HFF-Myc (cell line): ENCODE data around the gene IMMP2L.

Source experiments
- DNase-seq: peaks from one replicate; pipeline ENCODE4 v3.0.0-alpha.2; 2011; ENCODE audit warnings: low read depth; ENCODE audit errors: extremely low read depth
- H3K4me3 ChIP-seq: replicated peaks from 2 replicates; pipeline ENCODE4 v1.5.1; 2011; ENCODE audit warnings: low read depth, mild to moderate bottlenecking, control low read depth, low read length
- CTCF ChIP-seq: IDR thresholded peaks from 2 replicates; pipeline ENCODE4 v1.5.1; 2012; ENCODE audit warnings: mild to moderate bottlenecking, low read depth, low read length, control low read depth; ENCODE audit errors: missing control alignments

The IMMP2L gene

GRCh38 chr7:111101856-111102646 is 460.2 kb downstream of the IMMP2L start:
- TF ChIP-seq CTCF: no peak
- no peak overlapping the region for H3K4me3 ChIP-seq
- no peak for DNase-seq

GRCh38 chr7:111098926-111099250 is 463.4 kb downstream of the IMMP2L start:
- TF ChIP-seq CTCF: no peak
- DNase-seq: no peak
- H3K4me3 ChIP-seq: no peak overlapping the region

GRCh38 chr7:111098011-111098925 is 464.0 kb downstream of the IMMP2L start:
- no peak for DNase-seq
- TF ChIP-seq CTCF: peak; percentile 62
- no peak overlapping the region for H3K4me3 ChIP-seq

- no peak overlapping the region for H3K4me3 ChIP-seq
- no peak for TF ChIP-seq CTCF
These were observed 465.3 kb downstream of the IMMP2L start for GRCh38 chr7:111096997-111097396.

GRCh38 chr7:111094419-111094818 is 467.9 kb downstream of the IMMP2L start:
- DNase-seq: no peak
- H3K4me3 ChIP-seq: no peak overlapping the region
- TF ChIP-seq CTCF: no peak

More at GRCh38 chr7:111096997-111097396, 465.3 kb downstream of the IMMP2L start:
- DNase-seq: no peak

GRCh38 chr7:111093496-111093895 is 468.8 kb downstream of the IMMP2L start:
- no peak for TF ChIP-seq CTCF
- no peak overlapping the region for H3K4me3 ChIP-seq
- DNase-seq: no peak
